GM12878 (cell line): Measurements from ENCODE around the gene OR2T33. TPM values are rescaled to one million over a fixed set of nuclear protein-coding genes. Genes with fewer than 3 reads are reported as not detected.

Experiments
- ATAC-seq: fragments of 200-7000 bp; cut with Tn5 transposase; 3 replicates; pipeline ENCODE4 v1.9.1; 2020; ENCODE audit warnings: mild to moderate bottlenecking, moderate library complexity
- Bru-seq: library from RNA; stranded (reverse); fragments of 400-500 nt; gene quantifications from one replicate; lab custom pipeline; 2021; lab: Mats Ljungman, UMichigan
- BruChase-seq, 2 experiments: library from RNA; stranded (reverse); fragments of 400-500 nt; gene quantifications; one replicate each; lab custom pipeline; 2021; lab: Mats Ljungman, UMichigan
- BruUV-seq: library from RNA; stranded (reverse); fragments of 400-500 nt; replicated peaks from 2 replicates; lab custom pipeline; 2021; lab: Mats Ljungman, UMichigan
- CTCF ChIA-PET: fragments of 300-600 bp; sonication (Branson Sonifier 250); formaldehyde crosslinking; extraction: SDS; loops from one replicate; lab custom pipeline; 2021; ENCODE audit warnings: inconsistent platforms; lab: Yijun Ruan, JAX
- POLR2A ChIA-PET: fragments of 350-600 bp; formaldehyde crosslinking; extraction: SDS; loops from one replicate; lab custom pipeline; 2021; ENCODE audit warnings: inconsistent platforms; lab: Charles Lee
- RAD21 ChIA-PET: fragments of 300-600 bp; sonication (Branson Sonifier 250); formaldehyde crosslinking; loops from one replicate; lab custom pipeline; 2023; ENCODE audit warnings: antibody characterized with exemption; ENCODE audit not compliant: unreplicated experiment; lab: Charles Lee
- SMC1A ChIA-PET: fragments of 300-600 bp; sonication (Branson Sonifier 250); formaldehyde crosslinking; loops from one replicate; lab custom pipeline; 2023; ENCODE audit not compliant: unreplicated experiment, uncharacterized antibody; lab: Charles Lee
- DNase-seq: peaks from one replicate; pipeline ENCODE4 v3.0.0-alpha.2; 2011; ENCODE audit warnings: low read depth, low spot score
- FAIRE-seq: peaks from 3 replicates; lab custom pipeline; 2011; peaks lifted over from hg19 to GRCh38; lab: Jason Lieb, UNC
- H2AFZ ChIP-seq: 2 replicates; pipeline ENCODE4 v1.6.0; 2011; ENCODE audit warnings: low read depth, low read length, control low read depth; ENCODE audit not compliant: control insufficient read depth
- H3K27ac ChIP-seq: 2 replicates; pipeline ENCODE4 v1.5.1; 2011; ENCODE audit warnings: control low read depth; ENCODE audit not compliant: control insufficient read depth, insufficient read depth
- H3K27me3 ChIP-seq, 2 experiments: replicated peaks in 1 of 2; 2 replicates each; pipeline versions ENCODE4 v1.6.0 to v1.6.1; 2011; ENCODE audit warnings: low read length in 1 of 2; ENCODE audit not compliant: control insufficient read depth in 2 of 2, insufficient read depth in 2 of 2
- H3K36me3 ChIP-seq, 2 experiments: 2 replicates each; pipeline ENCODE4 v1.5.1; 2011; ENCODE audit warnings: low read length in 1 of 2; ENCODE audit not compliant: control insufficient read depth in 2 of 2, insufficient read depth in 2 of 2
- H3K4me1 ChIP-seq: 2 replicates; pipeline ENCODE4 v1.6.1; 2011; ENCODE audit warnings: mild to moderate bottlenecking, low read length, moderate library complexity, mixed read lengths; ENCODE audit not compliant: control insufficient read depth, insufficient read depth
- H3K4me2 ChIP-seq: 2 replicates; pipeline ENCODE4 v1.6.0; 2011; ENCODE audit warnings: control low read depth; ENCODE audit not compliant: control insufficient read depth, insufficient read depth
- H3K4me3 ChIP-seq: fragments of 200-600 bp; sonication (generic); 2 replicates; pipeline ENCODE4 v1.5.1; 2016
- H3K79me2 ChIP-seq: 2 replicates; pipeline ENCODE4 v1.6.0; 2011; ENCODE audit warnings: low read length; ENCODE audit not compliant: control insufficient read depth, insufficient read depth
- H3K9ac ChIP-seq: 2 replicates; pipeline ENCODE4 v1.8.0; 2011; ENCODE audit warnings: low read length, control low read depth, mixed read lengths; ENCODE audit not compliant: control insufficient read depth, insufficient read depth
- H3K9me3 ChIP-seq: replicated peaks from 3 replicates; pipeline ENCODE4 v1.5.1; 2011; ENCODE audit warnings: mild to moderate bottlenecking, low read length; ENCODE audit not compliant: control insufficient read depth, insufficient read depth
- H4K20me1 ChIP-seq: 2 replicates; pipeline ENCODE4 v1.6.0; 2011; ENCODE audit not compliant: control insufficient read depth, insufficient read depth
- BACH1 ChIP-seq: fragments of 450-650 bp; IDR thresholded peaks from 2 replicates; pipeline ENCODE4 v1.6.1; 2017; ENCODE audit warnings: mild to moderate bottlenecking, borderline replicate concordance
- BMI1 ChIP-seq: fragments of 450-650 bp; IDR thresholded peaks from 2 replicates; pipeline ENCODE4 v1.6.1; 2016; ENCODE audit warnings: mild to moderate bottlenecking, moderate library complexity, borderline replicate concordance
- CREM ChIP-seq: IDR thresholded peaks from 2 replicates; pipeline ENCODE4 v1.6.1; 2014; ENCODE audit warnings: antibody characterized with exemption, low read depth
- MEF2B ChIP-seq: fragments of 450-650 bp; IDR thresholded peaks from 2 replicates; pipeline ENCODE4 v1.6.1; 2018; ENCODE audit warnings: mild to moderate bottlenecking, moderate library complexity; ENCODE audit not compliant: partially characterized antibody, poor library complexity, severe bottlenecking
- POLR2AphosphoS5 ChIP-seq: IDR thresholded peaks from 2 replicates; pipeline ENCODE4 v1.6.1; 2011; ENCODE audit warnings: mild to moderate bottlenecking, low read length, inconsistent platforms
- WGBS: methylation state at CpG from one replicate; pipeline ENCODE4 v1.1.6; 2016; ENCODE audit warnings: low lambda C conversion rate; ENCODE audit not compliant: insufficient replicate concordance, insufficient coverage; ENCODE audit errors: missing lambda C conversion rate; 5-methylcytosine and 5-hydroxymethylcytosine counted together
- in situ Hi-C: fragments of 300-500 bp; cut with MboI; formaldehyde crosslinking; loops from 9 replicates; pipeline ENCODE4 v1.14.3; 2018; ENCODE audit warnings: mixed read lengths
- intact Hi-C: fragments of 100-400 bp; cut with micrococcal nuclease; formaldehyde crosslinking; loops from one replicate; pipeline ENCODE4 v1.14.2; 2022; ENCODE audit not compliant: unreplicated experiment
- long read RNA-seq, 2 experiments: library from polyadenylated mRNA; unstranded; transcript quantifications; one replicate each; pipeline ENCODE4 v2.0.0, GENCODE V29; 2019 to 2020
- polyA minus RNA-seq, 3 experiments: library from RNA; depleted of rRNA, polyadenylated mRNA; stranded (reverse); fragments of >200 nt; gene quantifications; 2 replicates each; pipeline ENCODE4 v1.2.3, GENCODE V29; 2011
- polyA plus RNA-seq, 11 experiments: library from polyadenylated mRNA; depleted of rRNA in 4 of 11; unstranded in 6 of 11; stranded (reverse) in 5 of 11; fragments of >200 nt; fragmentation: Nextera tagmentation in 4 of 11; fragmentation: Illumina TruSeq in 1 of 11; extraction: Ambion mirVana in 4 of 11; extraction: Trizol in 1 of 11; gene quantifications; 1 replicate in 1 of 11; 2 replicates in 10 of 11; pipeline versions ENCODE4 v1.2.1 to v1.2.3, GENCODE V29; 2011 to 2016; ENCODE audit warnings: inconsistent platforms in 2 of 11, missing spikeins in 2 of 11, low read depth in 1 of 11
- total RNA-seq, 4 experiments: library from RNA; depleted of rRNA in 3 of 4; stranded (reverse); fragments of >200 nt in 3 of 4; fragmentation: Illumina TruSeq in 1 of 4; extraction: Trizol in 1 of 4; gene quantifications; 2 replicates each; pipeline versions ENCODE4 v1.2.1 to v1.2.3, GENCODE V29; 2013 to 2021
- TF ChIP-seq, protein P1 (sequence below): fragments of 150-350 bp; IDR thresholded peaks from 2 replicates; pipeline ENCODE4 v1.6.1; 2014; ENCODE audit warnings: mild to moderate bottlenecking, low read depth, low read length
- TF ChIP-seq, protein P2 (sequence below): IDR thresholded peaks from 2 replicates; pipeline ENCODE4 v1.6.1; 2011; ENCODE audit warnings: borderline replicate concordance, low read depth, mild to moderate bottlenecking, moderate library complexity, mixed read lengths, low read length; ENCODE audit not compliant: insufficient read depth; ENCODE audit errors: extremely low read length
- TF ChIP-seq, protein P3 (sequence below): fragments of 450-650 bp; formaldehyde crosslinking; IDR thresholded peaks from 2 replicates; pipeline ENCODE4 v1.4.0; 2022; ENCODE audit warnings: mild to moderate bottlenecking, moderate library complexity
- TF ChIP-seq, protein P4 (sequence below): fragments of 450-650 bp; IDR thresholded peaks from 2 replicates; pipeline ENCODE4 v1.6.1; 2016; ENCODE audit warnings: mild to moderate bottlenecking, moderate library complexity, borderline replicate concordance

OR2T33 gene, protein sequence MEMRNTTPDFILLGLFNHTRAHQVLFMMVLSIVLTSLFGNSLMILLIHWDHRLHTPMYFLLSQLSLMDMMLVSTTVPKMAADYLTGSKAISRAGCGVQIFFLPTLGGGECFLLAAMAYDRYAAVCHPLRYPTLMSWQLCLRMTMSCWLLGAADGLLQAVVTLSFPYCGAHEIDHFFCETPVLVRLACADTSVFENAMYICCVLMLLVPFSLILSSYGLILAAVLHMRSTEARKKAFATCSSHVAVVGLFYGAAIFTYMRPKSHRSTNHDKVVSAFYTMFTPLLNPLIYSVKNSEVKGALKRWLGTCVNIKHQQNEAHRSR
- not detected in 2 replicates for total RNA-seq (2013; cell fraction: nucleolus; rRNA removed)
- not detected in 2 replicates for total RNA-seq (2014; rRNA removed)
- total RNA-seq (2014; rRNA removed; fragmentation: Illumina TruSeq; extraction: Trizol): not detected in 2 replicates
- not detected in 2 replicates for total RNA-seq (2021)
- not detected for polyA plus RNA-seq (2011; ENCODE audit: low read depth)
- polyA plus RNA-seq (2011; rRNA removed): not detected in 2 replicates
- polyA plus RNA-seq (2011; cell fraction: cytosol; rRNA removed): not detected in 2 replicates
- not detected in 2 replicates for polyA plus RNA-seq (2011; cell fraction: nucleus; rRNA removed)
- polyA plus RNA-seq (2012): not detected in 2 replicates
- polyA plus RNA-seq (2014; fragmentation: Illumina TruSeq; extraction: Trizol): not detected in 2 replicates
- not detected for polyA plus RNA-seq (2014; fragmentation: Nextera tagmentation; extraction: Ambion mirVana)
- not detected in 2 replicates for polyA plus RNA-seq (2014; rRNA removed)
- not detected for polyA plus RNA-seq (2016; fragmentation: Nextera tagmentation; extraction: Ambion mirVana)
- polyA minus RNA-seq (2011; rRNA and poly(A)+ RNA removed): not detected in 2 replicates
- polyA minus RNA-seq (2011; cell fraction: cytosol; rRNA and poly(A)+ RNA removed): not detected in 2 replicates
- not detected in 2 replicates for polyA minus RNA-seq (2011; cell fraction: nucleus; rRNA and poly(A)+ RNA removed)
- Bru-seq, nascent RNA: not detected
- BruChase-seq, experiment 1, labeled RNA remaining after a 6-hour chase: not detected
- BruChase-seq, experiment 2, labeled RNA remaining after a 2-hour chase: not detected
- long read RNA-seq, experiment 1: 0 reads
- long read RNA-seq, experiment 2: 0 reads

DNA sequence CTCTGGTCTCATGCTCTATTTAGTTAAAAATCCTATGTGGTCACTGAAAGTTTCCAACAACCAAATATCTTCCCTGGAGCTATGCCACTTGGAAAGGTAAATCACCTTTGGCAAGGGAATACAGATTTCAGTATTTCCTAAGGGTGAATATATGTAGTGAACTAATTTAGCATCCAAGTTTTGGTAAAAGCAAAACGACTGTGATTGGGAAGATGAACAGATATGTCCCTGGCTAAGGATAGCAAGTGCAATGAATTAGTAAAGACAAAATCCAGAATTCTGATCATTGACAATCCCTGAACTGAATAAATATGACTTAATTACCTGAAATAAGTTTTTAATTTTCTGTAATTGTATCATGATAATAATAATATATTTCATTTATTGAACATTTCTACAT lies at the start of gene OR2T33:
TSS of gene OR2T33 (minus strand) at position 101 of the 400 bp plus-strand sequence. CDS start 4,162 bp downstream, outside the sequence.
- FAIRE-seq (no peak), DNase-seq (no peak), ATAC-seq (no peak)
- CTCF ChIA-PET: interaction anchor here (1.8 kb wide), 1 partner anchor 34 kb away, joined by 4 read pairs; no protein-coding TSS in a partner anchor
- H3K4me2 ChIP-seq: no peak within 1 kb of the TSS
- no peaks in the 10 kb centered on the region for H3K36me3 ChIP-seq
- H3K9ac ChIP-seq: no peak within 1 kb of the TSS
- WGBS: 0% methylated on average over 1 of the region's 1 CpG
- H3K4me3 ChIP-seq: no peak within 1 kb of the TSS
- no peaks in the 10 kb centered on the region for H4K20me1 ChIP-seq
- H2AFZ ChIP-seq: no peak within 1 kb of the TSS
- H3K27ac ChIP-seq: no peak within 1 kb of the TSS
- H3K9me3 ChIP-seq: no peaks in the 10 kb centered on the region
- H3K79me2 ChIP-seq: no peaks in the 10 kb centered on the region
- POLR2A ChIA-PET: no interaction called here
- no peaks in the 10 kb centered on the region for H3K4me1 ChIP-seq
- in situ Hi-C loops: no loop called here
- no peaks in the 10 kb centered on the region for H3K27me3 ChIP-seq
- SMC1A ChIA-PET: no interaction called here
- RAD21 ChIA-PET: interaction anchor here (0.7 to 1.4 kb wide), 2 partner anchors 33 to 76 kb away, joined by 3 to 4 read pairs; no protein-coding TSS in a partner anchor
- intact Hi-C loops: no loop called here
- BruUV-seq: no TSS peak
- TF ChIP-seq MEF2B (no peak), BACH1 (no peak), BMI1 (no peak), CREM (no peak), POLR2AphosphoS5 (no peak)
- TF ChIP-seq, protein P1, sequence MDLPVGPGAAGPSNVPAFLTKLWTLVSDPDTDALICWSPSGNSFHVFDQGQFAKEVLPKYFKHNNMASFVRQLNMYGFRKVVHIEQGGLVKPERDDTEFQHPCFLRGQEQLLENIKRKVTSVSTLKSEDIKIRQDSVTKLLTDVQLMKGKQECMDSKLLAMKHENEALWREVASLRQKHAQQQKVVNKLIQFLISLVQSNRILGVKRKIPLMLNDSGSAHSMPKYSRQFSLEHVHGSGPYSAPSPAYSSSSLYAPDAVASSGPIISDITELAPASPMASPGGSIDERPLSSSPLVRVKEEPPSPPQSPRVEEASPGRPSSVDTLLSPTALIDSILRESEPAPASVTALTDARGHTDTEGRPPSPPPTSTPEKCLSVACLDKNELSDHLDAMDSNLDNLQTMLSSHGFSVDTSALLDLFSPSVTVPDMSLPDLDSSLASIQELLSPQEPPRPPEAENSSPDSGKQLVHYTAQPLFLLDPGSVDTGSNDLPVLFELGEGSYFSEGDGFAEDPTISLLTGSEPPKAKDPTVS: no peak
- TF ChIP-seq, protein P2, sequence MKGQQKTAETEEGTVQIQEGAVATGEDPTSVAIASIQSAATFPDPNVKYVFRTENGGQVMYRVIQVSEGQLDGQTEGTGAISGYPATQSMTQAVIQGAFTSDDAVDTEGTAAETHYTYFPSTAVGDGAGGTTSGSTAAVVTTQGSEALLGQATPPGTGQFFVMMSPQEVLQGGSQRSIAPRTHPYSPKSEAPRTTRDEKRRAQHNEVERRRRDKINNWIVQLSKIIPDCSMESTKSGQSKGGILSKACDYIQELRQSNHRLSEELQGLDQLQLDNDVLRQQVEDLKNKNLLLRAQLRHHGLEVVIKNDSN: no peak
- TF ChIP-seq, protein P3, sequence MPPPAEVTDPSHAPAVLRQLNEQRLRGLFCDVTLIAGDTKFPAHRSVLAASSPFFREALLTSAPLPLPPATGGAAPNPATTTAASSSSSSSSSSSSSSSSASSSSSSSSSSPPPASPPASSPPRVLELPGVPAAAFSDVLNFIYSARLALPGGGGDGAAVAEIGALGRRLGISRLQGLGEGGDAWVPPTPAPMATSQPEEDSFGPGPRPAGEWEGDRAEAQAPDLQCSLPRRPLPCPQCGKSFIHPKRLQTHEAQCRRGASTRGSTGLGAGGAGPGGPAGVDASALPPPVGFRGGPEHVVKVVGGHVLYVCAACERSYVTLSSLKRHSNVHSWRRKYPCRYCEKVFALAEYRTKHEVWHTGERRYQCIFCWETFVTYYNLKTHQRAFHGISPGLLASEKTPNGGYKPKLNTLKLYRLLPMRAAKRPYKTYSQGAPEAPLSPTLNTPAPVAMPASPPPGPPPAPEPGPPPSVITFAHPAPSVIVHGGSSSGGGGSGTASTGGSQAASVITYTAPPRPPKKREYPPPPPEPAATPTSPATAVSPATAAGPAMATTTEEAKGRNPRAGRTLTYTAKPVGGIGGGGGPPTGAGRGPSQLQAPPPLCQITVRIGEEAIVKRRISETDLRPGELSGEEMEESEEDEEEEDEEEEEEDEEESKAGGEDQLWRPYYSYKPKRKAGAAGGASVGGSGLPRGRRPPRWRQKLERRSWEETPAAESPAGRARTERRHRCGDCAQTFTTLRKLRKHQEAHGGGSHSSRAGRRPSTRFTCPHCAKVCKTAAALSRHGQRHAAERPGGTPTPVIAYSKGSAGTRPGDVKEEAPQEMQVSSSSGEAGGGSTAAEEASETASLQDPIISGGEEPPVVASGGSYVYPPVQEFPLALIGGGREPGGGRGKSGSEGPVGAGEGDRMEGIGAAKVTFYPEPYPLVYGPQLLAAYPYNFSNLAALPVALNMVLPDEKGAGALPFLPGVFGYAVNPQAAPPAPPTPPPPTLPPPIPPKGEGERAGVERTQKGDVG: no peak
- TF ChIP-seq, protein P4, sequence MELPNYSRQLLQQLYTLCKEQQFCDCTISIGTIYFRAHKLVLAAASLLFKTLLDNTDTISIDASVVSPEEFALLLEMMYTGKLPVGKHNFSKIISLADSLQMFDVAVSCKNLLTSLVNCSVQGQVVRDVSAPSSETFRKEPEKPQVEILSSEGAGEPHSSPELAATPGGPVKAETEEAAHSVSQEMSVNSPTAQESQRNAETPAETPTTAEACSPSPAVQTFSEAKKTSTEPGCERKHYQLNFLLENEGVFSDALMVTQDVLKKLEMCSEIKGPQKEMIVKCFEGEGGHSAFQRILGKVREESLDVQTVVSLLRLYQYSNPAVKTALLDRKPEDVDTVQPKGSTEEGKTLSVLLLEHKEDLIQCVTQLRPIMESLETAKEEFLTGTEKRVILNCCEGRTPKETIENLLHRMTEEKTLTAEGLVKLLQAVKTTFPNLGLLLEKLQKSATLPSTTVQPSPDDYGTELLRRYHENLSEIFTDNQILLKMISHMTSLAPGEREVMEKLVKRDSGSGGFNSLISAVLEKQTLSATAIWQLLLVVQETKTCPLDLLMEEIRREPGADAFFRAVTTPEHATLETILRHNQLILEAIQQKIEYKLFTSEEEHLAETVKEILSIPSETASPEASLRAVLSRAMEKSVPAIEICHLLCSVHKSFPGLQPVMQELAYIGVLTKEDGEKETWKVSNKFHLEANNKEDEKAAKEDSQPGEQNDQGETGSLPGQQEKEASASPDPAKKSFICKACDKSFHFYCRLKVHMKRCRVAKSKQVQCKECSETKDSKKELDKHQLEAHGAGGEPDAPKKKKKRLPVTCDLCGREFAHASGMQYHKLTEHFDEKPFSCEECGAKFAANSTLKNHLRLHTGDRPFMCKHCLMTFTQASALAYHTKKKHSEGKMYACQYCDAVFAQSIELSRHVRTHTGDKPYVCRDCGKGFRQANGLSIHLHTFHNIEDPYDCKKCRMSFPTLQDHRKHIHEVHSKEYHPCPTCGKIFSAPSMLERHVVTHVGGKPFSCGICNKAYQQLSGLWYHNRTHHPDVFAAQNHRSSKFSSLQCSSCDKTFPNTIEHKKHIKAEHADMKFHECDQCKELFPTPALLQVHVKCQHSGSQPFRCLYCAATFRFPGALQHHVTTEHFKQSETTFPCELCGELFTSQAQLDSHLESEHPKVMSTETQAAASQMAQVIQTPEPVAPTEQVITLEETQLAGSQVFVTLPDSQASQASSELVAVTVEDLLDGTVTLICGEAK: no peak
